ENCODE measurements around the gene H19.

Gene H19

DNA sequence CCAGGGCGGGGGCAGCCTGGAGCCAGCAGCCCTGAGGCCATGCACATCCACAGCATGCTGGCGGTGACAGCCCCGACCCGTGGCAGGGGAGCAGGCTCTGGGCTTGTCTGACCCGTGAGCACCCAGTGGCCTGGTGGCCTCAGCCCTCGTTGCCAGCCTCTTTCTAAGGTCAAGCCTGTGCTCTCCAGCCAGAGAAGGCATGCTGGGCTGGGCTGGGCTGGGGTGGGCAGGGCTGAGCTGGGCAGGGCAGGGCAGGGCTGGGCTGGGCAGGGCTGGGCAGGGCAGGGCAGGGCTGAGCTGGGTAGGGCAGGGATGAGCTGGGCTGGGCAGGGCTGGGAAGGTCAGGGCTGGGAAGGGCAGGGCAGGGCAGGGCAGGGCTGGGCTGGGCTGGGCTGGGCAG is 10.6 kb downstream of the H19 start:
- no peak overlapping the region for H3K4me3 ChIP-seq
- H3K27ac ChIP-seq: no peak overlapping the region

DNA sequence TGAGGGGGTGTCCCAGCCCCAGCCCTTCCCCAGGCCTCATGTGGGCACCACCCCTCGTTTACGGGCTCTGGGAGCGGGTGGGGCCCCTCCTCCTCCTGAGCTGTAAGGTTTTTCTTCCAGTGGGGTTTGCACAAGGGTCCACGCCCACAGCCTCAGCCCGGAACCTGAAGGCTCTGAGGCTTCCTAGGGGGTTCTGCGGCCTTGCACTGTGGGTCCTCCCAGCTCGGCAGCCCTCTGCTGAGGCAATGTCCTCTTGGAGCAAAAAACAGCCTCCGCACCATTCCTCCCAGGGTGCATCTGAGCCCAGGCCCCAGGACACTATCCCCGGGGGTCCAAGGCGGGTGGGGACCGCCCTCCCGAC is 14.1 kb downstream of the H19 start:
- Histone ChIP-seq H3K4me3 (no peak overlapping the region), H3K27ac (no peak overlapping the region)

DNA sequence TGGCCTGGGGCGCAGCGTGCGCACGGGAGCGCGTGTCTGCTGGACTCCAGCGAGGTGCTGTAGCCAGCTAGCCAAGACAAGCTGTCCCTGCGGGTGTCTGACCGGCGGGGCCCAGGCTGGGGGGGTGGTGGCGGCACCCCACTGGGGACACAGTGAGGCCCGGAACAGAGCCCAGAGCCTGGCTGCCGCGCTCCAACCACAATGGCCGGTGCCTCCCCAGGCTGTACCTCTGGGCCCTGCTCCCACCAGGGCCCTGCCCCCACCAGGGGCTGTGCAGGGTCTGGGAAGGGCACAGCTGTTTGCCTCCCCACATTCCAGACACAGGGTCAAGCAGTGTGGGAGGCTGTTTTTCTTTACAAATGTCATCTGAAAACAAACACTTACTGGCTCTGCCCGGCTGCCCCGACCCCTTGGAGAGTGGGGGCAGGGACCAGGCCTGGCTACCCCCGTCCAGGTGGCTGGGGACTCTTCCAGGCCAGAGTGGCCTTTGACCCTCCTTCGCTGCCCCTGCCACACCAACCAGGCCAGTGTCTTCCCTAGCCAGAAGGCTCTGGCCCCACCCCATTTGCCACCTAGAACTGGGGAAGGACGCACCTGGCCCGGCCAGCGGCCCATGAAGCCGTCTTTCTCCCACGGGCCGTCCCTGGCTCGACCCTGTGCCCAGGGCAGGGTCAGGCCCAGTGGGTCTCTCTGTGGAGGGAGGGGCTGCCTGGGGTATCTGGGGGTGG is 14.6 kb downstream of the H19 start:
- H3K4me3 ChIP-seq: no peak overlapping the region
- no peak overlapping the region for H3K27ac ChIP-seq

DNA sequence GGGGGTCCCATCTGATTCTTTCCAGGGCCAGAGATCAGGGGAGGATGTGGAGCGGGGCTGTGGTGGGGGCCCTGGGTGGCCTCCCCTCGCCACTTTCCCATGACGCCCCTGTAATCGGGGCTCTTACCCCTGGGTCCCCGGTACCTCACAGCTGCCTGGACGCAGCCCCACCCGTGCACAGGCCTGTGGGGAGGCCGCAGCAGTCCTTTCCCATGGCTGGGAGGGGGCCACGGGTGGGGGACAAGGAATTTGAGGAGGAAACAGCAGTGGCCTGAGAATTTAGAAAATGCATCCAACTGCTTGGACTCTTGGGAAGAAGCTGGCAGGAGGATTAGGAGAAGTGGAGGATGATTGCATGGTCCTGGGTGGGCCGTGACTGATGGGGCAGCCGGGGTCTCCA is 18.0 kb downstream of the H19 start:
- Histone ChIP-seq H3K4me3 (no peak overlapping the region), H3K27ac (no peak overlapping the region)

DNA sequence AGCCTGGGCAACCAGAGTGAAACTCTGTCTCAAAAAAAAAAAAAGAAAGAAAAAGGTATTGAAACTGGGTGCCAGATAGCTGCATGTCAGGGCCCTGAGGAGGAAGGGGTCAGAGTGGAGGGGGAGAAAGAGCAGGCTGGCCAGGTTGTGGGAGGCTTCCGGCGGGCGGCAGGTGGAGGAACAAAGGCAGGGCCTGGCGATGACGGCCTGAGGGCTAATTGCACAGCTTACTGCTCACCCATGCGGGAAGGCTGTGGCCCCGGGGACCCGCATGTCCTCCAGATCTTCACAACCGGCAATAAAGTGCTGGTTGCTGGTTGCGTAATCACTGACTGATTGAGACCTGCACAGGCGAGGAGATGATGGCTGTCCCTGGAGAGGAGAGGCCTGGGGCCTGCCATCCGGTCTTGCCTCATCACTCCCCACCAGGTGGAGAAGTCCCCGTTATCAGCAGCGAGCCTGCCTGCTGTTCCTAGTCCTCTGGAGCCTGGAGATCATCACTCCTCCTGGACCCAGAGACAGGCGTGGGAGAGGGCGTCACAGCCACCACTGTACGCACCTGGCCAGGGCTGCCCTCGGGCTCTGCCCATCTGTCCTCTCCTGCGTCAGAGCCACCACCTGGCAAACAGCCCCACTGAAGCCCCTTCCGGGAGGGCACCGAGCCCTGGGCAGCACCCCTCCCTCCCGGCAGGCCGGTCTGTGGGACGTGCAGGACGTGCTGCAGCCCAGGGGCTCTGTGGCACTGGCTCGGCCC is 18.7 kb downstream of the H19 start:
- Histone ChIP-seq H3K4me3 (no peak overlapping the region), H3K27ac (no peak overlapping the region)

DNA sequence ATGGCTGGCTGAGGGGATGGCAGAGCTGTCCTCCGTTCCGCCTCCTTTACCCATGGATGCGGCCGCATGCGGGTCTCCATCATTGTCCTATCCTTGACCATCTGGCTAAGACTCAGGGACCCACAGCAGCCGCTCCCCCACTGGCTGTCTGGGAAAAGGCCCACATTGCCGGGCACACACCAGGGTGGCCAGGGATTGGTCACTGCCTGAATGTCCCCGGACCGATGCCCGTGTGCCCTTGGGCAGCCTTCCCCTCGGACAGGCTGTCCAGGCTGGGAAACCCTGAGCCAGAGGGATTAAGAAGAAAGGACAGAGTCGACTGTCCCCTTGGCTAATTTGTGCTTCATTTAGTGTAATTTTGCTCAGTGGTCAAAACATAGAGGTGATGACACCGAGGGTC is 22.5 kb downstream of the H19 start:
- Histone ChIP-seq H3K4me3 (no peak overlapping the region), H3K27ac (no peak overlapping the region)

DNA sequence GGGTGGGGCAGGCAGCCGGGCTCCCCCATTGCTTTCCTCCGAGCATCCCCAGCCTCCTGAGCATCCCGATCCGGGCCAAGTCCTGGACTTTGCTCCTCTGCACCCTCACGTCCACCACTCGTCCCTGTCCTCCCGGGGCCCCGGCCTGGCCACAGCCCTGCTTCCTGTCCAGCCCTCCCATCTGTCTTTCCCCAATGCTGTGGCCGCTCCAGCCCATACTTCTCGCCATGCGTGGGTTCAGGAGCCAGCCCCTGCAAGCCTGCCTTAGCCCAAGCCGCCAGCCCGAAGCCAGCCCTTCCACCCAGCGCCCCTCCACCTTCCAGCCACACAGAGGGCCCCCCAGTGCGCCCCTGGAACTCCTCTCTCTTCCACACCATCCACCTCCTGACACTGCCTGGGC is 26.7 kb downstream of the H19 start:
- no peak overlapping the region for H3K4me3 ChIP-seq

DNA sequence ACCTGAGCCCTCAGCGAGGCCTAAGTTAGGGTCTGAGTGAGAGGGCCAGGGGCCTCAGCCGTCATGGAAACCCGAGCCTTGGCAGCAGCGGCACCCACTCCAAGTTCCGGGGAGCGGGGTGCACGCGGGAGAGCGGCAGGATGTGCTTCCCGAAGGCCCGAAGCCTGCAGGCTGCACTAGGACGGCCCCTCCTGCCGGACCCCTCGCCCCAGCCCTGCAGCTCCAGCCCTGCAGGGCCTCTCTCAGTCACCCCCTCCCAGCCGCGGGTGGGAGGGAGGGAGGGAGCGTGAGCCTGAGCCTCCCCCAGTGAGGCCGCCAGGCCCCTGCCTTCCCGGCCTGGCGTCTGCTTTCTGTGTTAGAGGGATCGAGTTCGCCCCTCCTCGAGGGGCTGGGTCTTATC is 27.9 kb downstream of the H19 start:
- Histone ChIP-seq H3K4me3 (no peak overlapping the region), H3K27ac (no peak overlapping the region)

More for the DNA sequence above, 26.7 kb downstream of the H19 start:
- no peak overlapping the region for H3K27ac ChIP-seq

DNA sequence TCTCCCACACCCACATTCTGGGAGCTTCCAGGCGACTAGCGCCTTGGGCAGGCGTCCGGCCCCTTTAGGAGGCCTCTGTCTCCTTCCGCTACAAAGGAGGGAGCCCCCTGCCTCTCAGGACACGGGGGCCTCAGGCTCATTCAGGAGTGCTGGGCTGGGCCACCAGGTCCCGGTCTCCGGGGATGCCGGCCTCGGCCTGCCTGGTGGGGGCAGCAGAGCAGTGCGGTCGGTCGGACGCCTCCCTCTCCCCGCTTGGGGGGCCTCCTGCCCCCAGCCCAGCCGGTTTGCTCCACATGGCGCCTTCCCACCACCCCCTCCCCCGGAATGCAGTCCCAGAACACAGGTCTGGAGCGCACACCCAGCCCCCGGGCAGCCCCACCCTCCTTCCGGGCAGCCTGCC is 28.6 kb downstream of the H19 start:
- H3K4me3 ChIP-seq: no peak overlapping the region
- no peak overlapping the region for H3K27ac ChIP-seq

DNA sequence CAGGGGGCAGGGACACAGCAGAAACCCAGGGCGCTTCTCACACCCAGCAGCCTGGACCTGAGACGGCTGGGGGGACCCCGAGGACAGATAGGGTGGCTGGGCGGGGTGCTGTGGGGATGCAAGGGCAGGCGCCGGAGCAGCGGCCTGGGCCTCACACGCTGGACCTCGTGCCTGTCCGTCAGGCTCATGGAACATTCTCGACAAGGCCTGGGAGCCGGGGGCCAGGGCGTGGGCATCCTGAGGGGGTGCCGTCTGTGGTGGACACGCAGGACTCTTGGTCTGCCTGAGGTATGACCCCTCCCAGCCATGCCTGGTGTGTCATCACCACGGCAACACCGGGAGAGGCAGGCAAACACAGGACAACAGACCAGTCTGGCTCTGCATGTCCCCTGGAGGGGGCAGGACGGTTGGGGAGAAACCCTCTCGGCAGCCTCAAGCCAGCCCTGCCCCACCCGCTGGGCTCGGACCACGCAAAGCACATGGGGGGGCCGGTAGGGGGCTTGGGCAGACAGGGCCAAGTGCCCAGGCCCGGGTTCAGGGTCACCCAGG is 29.1 kb downstream of the H19 start:
- Histone ChIP-seq H3K4me3 (no peak overlapping the region), H3K27ac (no peak overlapping the region)

DNA sequence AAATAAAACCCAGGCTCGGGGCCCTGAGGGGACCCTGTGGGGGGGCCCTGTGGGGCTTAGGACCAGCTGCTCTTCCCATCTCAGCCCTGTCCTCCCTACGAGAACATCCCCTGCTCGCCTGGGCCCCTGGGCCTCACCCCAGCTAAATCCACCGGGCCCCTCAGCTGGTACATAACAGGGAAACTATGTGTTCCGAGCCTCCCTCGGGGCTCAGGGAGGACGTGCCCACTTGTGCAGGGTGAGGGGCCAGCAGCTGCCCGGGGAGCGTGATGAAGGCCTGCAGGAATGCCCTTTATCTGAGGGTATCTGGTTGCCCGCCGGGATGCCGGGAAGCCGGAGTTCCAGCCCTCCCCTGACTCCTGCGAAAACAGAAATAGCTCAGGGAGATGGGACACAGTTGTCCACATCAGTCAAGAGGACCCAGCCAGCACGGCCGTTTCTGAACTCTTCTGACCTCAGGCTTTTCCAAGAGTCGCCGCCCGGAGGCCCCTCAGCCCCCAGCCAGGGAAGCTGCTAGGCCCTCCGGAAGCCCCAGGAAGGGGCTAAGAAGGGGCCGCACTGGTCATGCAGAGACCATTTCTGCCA is 29.9 kb downstream of the H19 start:
- no peak overlapping the region for H3K4me3 ChIP-seq

DNA sequence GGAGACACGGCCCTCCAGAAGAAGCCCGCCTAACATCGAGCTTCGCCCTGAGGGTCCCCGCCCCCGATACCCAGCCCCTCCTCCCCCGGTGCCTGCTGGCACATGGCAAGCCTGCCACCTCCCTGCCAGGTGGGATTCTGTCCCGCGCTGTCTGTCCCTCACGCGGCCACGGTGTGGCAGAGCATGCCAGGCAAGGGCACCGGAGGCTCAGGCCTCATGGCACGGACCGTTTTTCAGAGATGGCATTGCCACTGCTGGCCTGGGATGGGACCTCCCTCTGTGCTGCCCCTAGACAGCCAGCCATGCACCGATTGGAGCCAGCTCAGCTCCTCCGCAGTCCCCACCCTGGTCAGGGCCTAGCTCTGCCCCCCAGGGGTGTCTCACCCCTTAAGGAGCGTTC is 31.1 kb downstream of the H19 start:
- no peak overlapping the region for H3K4me3 ChIP-seq
- H3K27ac ChIP-seq: no peak overlapping the region

More for the DNA sequence above, 29.9 kb downstream of the H19 start:
- no peak overlapping the region for H3K27ac ChIP-seq

DNA sequence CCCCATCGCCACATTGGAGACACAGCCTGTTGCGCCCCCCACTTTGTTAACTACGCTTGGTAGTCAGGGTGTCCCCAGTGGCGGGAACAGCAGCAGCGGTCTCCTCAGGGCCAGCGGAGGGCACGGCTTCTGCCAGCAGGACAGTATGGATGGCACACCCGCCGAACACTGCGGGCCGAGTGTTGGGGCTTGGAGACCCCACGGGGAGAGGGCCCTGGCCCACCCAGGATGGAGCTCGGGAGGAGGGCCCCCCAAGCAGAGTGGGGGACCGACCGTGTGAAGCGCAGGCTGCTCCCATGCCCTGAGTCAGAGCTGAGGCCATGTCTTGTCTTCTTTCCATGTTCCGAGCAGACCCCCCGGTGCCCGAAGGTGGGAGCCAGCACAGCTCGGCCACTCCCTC is 32.7 kb downstream of the H19 start:
- no peak overlapping the region for H3K27ac ChIP-seq
- no peak overlapping the region for H3K4me3 ChIP-seq

DNA sequence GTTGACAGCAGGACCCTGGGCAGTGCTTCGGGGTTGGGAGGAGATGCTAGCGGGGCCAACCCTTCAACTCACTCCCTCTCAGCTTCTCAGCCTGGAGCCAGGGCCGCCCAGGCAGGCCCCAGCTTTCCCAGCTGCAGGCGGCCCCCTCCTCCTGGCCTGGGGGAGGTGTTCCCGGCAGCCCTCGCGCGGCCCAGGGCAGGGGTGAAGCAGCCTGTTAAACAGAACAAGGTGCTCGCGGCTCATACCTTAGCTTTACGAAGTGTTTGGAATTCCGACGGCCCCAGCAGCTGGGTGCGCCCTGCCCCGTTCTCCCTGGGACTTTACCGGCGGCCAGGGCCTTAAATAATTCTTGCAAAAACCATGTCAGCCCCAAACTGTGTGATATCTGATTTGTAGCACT is 33.3 kb downstream of the H19 start:
- H3K27ac ChIP-seq: no peak overlapping the region
- no peak overlapping the region for H3K4me3 ChIP-seq

DNA sequence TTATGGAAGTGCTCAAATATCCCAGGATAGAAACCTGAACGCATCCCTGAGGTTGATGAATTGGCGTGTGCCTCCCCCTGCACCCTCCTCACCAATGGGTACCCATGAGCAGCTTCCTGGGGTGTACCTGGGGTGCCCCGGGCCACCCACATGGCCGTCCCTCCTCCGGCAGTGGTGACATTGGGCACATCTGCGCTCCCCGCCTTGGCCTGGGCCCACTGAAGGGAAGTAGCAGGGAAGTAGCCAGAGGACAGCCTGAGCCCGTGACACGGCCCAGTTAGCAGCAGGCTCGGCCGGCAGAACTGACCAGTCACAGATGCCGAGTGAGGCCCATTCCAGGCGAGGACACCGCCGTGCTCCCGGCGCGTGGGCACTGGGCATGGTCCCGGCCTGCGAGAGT is 33.8 kb downstream of the H19 start:
- Histone ChIP-seq H3K4me3 (no peak overlapping the region), H3K27ac (no peak overlapping the region)

DNA sequence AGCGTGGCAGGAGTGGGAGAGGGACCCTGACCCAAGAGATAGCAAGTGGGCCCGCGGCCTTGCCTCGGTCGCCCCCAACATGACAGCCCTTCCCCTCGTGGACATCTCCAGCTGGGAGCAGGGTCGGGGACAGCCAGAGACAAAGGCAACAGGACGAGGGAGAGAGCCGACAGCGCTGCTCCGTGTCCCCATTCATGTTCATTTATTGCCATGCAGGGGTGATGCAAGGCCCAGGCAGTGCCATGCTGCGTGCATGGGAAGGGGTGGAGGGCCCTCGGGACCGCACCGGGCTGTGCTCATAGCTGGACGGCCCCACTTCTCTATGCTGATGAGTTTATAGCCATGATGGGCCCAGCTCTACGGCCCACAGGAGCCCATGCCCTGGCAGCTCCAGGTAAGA is 37.9 kb downstream of the H19 start:
- no peak overlapping the region for H3K4me3 ChIP-seq
- no peak overlapping the region for H3K27ac ChIP-seq

DNA sequence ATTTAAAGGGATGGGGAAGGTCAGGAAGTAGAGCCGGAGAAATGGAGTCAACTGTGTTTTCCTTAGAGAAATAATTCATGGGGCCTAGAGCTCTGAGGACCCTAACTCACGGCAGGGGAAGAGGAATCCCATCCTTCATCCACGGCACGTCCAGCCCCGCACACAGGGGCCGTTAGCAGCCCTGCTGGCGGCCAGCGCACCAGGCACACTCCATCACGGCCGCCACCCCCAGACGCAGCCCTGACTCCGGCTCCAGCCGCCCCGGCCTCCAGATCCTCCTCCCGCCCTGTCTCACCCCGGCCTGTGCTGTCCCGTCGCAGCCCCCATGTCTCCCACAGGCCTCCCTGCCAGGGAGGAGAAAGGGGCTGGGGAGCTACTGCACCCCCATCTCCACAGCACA is 39.3 kb downstream of the H19 start:
- Histone ChIP-seq H3K27ac (no peak overlapping the region), H3K4me3 (no peak overlapping the region)

DNA sequence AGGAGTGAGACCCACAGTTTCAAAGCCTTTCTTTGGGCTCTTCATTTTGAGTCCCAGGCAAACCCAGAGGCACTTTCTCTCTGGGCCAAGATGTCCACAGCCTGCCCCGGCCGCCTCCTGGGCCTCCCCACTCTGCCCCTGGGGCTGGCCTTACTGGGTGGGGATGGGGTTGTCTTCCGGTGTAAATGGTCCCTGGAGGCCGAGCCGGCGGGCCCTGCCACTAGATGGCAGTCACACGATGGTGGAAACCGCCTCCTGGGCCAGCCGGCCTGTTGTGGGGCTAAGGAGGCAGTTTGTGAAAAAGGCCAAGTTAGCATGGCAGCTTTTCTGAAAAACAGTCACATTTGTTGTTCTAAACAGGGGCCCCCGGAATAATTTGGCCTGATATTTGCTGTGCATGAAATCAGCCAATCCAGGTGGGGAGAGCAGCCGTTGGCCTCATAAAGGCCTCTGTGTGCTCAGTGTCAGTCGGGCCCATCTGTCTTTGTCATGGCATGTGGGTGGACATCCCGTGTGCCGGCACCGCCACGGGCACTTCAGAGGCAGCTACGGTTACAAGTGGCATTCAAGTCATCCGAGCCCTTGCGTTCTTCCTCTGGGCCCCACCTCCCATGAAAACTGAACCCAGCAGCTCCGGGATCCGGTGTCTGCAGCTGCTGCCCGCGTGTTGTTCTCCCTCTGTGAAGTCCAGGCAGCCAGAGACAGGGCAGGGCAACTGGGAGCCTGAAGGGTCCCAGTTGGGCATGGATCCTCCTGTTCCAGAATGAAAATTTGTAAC is 44.0 kb downstream of the H19 start:
- no peak overlapping the region for H3K27ac ChIP-seq
- no peak overlapping the region for H3K4me3 ChIP-seq

DNA sequence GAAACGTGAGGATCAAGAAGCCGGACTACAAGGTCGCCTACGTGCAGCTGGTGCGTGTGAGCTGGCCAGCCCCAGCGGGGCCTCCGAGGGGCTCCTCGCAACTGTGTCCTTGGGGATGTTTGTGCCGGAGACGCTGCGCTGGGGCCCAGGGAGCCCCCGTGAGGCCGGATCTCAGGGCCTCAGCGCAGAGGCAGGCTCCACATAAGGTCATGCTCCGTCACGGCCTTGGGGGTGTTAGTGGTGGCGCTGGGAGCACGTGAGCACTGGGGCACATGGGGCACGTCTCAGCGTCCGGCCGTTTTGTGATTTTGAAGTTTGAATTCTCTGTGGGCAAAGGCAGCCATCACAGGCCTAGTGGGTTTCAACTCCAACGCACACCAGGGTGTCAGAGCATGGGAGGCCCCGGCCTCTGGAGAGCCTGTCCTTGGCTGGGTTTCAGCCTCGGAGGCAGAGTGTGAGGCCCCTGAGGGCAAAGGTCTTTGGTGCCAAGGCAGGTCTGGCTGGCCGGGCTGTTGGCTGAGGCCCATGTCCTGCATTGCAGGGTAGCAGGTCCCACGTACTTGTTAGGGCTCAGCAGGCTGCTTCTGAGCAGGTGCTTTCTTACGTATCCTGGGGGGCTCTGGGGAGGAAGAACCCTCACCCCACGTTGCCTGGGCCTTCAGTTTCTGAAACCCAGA is 44.7 kb downstream of the H19 start:
- H3K4me3 ChIP-seq: no peak overlapping the region
- no peak overlapping the region for H3K27ac ChIP-seq

DNA sequence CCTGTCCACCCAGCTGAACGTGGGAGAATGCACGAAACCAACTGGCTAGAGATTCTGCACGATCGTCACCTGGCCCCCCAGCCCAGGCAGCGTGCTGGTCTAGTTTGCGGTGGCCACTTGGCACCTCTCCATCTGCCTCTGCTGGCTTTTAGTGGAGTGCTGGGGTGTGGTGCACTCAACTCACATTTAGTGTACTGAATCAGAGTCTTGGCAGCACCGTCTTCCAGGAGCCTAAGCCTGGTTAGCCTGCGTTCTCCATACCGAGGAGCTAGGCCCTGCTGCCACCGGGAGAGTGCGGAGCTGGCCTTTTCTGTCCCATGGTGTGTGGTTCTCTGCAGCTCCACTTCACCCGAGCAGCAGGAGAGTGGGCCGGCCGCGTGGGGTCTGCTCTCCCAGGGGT is 47.7 kb downstream of the H19 start:
- Histone ChIP-seq H3K4me3 (no peak overlapping the region), H3K27ac (no peak overlapping the region)
